Heart left ventricle (tissue), 16 donors: ENCODE measurements around the gene MYOZ3. TPM values are rescaled to one million over a fixed set of nuclear protein-coding genes. Genes with fewer than 3 reads are reported as not detected.
A peak's percentile ranks its signal among the peaks of the same experiment; 100 is the strongest.

ENCODE experiments used
- ATAC-seq, 4 donors: fragments of 200-7000 bp; cut with Tn5 transposase; one replicate each; pipeline ENCODE4 v1.9.1; 2020 to 2022; ENCODE audit warnings: moderate library complexity in 4 of 4, mild to moderate bottlenecking in 3 of 4, moderate number of reproducible peaks in 1 of 4
- DNase-seq, 5 donors: peaks; one replicate each; pipeline ENCODE4 v3.0.0-alpha.2; 2020
- H3K27ac ChIP-seq, 12 donors: fragments of 200-600 bp; sonication (generic) in 4 of 12; one replicate each; pipeline versions ENCODE4 v1.5.0 to v1.8.0; 2016 to 2022; ENCODE audit warnings: mild to moderate bottlenecking in 2 of 12
- H3K27me3 ChIP-seq, 9 donors: fragments of 200-600 bp; sonication (generic) in 2 of 9; one replicate each; pipeline versions ENCODE4 v1.5.1 to v1.8.0; 2016 to 2022; ENCODE audit warnings: mild to moderate bottlenecking in 3 of 9
- H3K36me3 ChIP-seq, 9 donors: fragments of 200-600 bp; sonication (generic) in 2 of 9; one replicate each; pipeline versions ENCODE4 v1.5.0 to v1.8.0; 2018 to 2022; ENCODE audit warnings: mild to moderate bottlenecking in 2 of 9
- H3K4me1 ChIP-seq, 12 donors: fragments of 200-600 bp; sonication (generic) in 4 of 12; one replicate each; pipeline versions ENCODE4 v1.5.0 to v1.8.0; 2016 to 2022; ENCODE audit warnings: mild to moderate bottlenecking in 3 of 12
- H3K4me3 ChIP-seq, 12 donors: fragments of 200-600 bp; sonication (generic) in 4 of 12; one replicate each; pipeline versions ENCODE4 v1.5.0 to v1.8.0; 2017 to 2022; ENCODE audit warnings: mild to moderate bottlenecking in 9 of 12, moderate library complexity in 4 of 12
- H3K9me3 ChIP-seq, 12 donors: fragments of 200-600 bp; sonication (generic) in 4 of 12; one replicate each; pipeline versions ENCODE4 v1.5.0 to v1.8.0; 2016 to 2022; ENCODE audit warnings: mild to moderate bottlenecking in 1 of 12
- POLR2A ChIP-seq, 2 donors: fragments of 450-650 bp; IDR thresholded peaks; one replicate each; pipeline ENCODE4 v1.6.1; 2017; ENCODE audit warnings: antibody characterized with exemption in 2 of 2, mild to moderate bottlenecking in 2 of 2, moderate library complexity in 2 of 2
- WGBS, 4 donors: extraction: QIAGEN DNeasy Blood & Tissue Kit in 2 of 4; methylation state at CpG; one replicate each; pipeline versions ENCODE4 v1.1.5 to v1.1.7; 2013 to 2018; 5-methylcytosine and 5-hydroxymethylcytosine counted together
- intact Hi-C, 10 donors: fragments of 100-400 bp; cut with DNase I; formaldehyde crosslinking; loops; one replicate each; pipeline versions ENCODE4 v1.11.1 to v1.14.2; 2022
- polyA plus RNA-seq, 2 donors: library from polyadenylated mRNA; stranded (reverse); fragments of 200-250 nt; gene quantifications; one replicate each; pipeline ENCODE4 v1.2.3, GENCODE V29; 2013
- total RNA-seq, 9 donors: library from RNA; depleted of rRNA in 2 of 9; stranded (reverse); fragments of >200 nt in 2 of 9; fragmentation: NEBNext Ultra II Directional in 3 of 9; extraction: Animal tissue kit (Norgen Biotek cat#: 25700) in 3 of 9; gene quantifications; one replicate each; pipeline versions ENCODE4 v1.1.0 to v1.2.4, GENCODE V29; 2016 to 2023
- TF ChIP-seq, protein P1 (sequence below), 12 donors: fragments of 200-600 bp; sonication (generic) in 4 of 12; IDR thresholded peaks; one replicate each; pipeline versions ENCODE4 v1.5.0 to v1.8.0; 2018 to 2022; ENCODE audit warnings: antibody characterized with exemption in 12 of 12, mild to moderate bottlenecking in 5 of 12
- donor health status: ischemic (EF 13 %, LVEDD 7.1; RV severe dilation, severe dysfunction).
- donor health status: healthy with polysubstance abuse.
- donor health status: DM: no; HTN: yes; CAD: no.
- donor health status: DM: no; HTN: no; CAD: no.
- donor health status: ischemic (EF 25% LVEDD 6.9; RV normal size, moderate dysfunction).
- donor health status: ischemic (EF 25% LVEDD 5.7; RV mildly dilated, moderate dysfunction).
- donor health status: healthy.
- donor health status: DM: yes; HTN: yes; CAD: no.
- donor health status: ischemic (EF 35%, LVEDD 5.7; RV mildly dilated, moderate dysfunction).
- donor health status: nonischemic (EF 11% LVEDD 7.7; RV severe dilation, severe dysfunction).
- donor health status: DM: yes; HTN: yes; CAD: no.
- donor health status: PGD.
- donor health status: ischemic (EF 29% LVEDD 5.4; RV normal size, mild dysfunction).
- donor health status: nonischemic (EF 23%, LVEDD 6.1; RV moderate dilation, normal function).

The MYOZ3 gene
- total and polyA plus RNA-seq, 11 donors = 1.2 to 10.2 (median 4.6) TPM

DNA sequence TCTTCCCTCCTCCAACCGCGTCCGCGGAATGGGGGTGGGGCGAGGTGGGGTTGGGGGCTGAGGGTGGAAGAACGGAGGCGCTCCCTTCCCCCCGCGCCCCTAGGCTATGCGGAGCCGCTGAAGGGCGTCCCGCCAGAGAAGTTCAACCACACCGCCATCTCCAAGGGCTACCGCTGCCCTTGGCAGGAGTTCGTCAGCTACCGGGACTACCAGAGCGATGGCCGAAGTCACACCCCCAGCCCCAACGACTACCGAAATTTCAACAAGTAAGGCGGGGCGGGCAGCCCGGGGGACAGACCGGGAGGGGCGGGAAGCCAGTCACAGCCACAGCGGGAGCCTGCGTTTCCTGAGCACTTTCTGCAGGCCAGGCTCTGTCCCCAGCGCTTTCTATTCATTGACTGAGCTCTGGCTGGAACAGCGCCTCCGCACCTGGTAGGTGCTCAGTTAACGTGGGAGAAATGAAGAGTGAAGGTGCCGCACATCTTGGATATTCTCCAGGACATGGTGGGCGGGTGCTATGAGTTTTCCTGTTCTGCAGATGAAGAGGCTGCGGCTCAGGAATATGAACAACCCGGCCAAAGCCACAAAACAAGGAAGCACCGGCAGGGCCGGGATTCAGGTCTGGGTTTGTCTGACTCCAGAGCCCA lies 11.3 kb downstream of the MYOZ3 start:
- H3K27me3 ChIP-seq = peaks cover 0 to 10% (median 0%) of the 10 kb centered on the region in 9 donors
- WGBS, 4 donors = 1 to 9% (median 5%) methylated on average over 21 to 38 of the region's 38 CpGs
- ATAC-seq (peak; percentile 7 to 73 (median 42)), DNase-seq (peak; percentile 59 to 75 (median 68))
- H3K27ac ChIP-seq = peak overlapping the region in 9 of 12 donors; percentile 23 to 90 (median 74)
- H3K4me1 ChIP-seq = peaks cover 6 to 48% (median 33%) of the 10 kb centered on the region in 12 donors
- H3K36me3 ChIP-seq = no peaks in the 10 kb centered on the region
- TF ChIP-seq, protein P1, sequence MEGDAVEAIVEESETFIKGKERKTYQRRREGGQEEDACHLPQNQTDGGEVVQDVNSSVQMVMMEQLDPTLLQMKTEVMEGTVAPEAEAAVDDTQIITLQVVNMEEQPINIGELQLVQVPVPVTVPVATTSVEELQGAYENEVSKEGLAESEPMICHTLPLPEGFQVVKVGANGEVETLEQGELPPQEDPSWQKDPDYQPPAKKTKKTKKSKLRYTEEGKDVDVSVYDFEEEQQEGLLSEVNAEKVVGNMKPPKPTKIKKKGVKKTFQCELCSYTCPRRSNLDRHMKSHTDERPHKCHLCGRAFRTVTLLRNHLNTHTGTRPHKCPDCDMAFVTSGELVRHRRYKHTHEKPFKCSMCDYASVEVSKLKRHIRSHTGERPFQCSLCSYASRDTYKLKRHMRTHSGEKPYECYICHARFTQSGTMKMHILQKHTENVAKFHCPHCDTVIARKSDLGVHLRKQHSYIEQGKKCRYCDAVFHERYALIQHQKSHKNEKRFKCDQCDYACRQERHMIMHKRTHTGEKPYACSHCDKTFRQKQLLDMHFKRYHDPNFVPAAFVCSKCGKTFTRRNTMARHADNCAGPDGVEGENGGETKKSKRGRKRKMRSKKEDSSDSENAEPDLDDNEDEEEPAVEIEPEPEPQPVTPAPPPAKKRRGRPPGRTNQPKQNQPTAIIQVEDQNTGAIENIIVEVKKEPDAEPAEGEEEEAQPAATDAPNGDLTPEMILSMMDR (IDR thresholded peaks at IDR 0.05) = no peak
- no peak for TF ChIP-seq POLR2A (IDR thresholded peaks at IDR 0.05)
- H3K4me3 ChIP-seq = peak overlapping the region; percentile 46 to 73 (median 56)
- H3K9me3 ChIP-seq = no peaks in the 10 kb centered on the region
- intact Hi-C loops = loop anchor here in 1 of 10 donors (5.0 kb wide), 1 partner anchor 110 kb away; no protein-coding TSS in a partner anchor

DNA sequence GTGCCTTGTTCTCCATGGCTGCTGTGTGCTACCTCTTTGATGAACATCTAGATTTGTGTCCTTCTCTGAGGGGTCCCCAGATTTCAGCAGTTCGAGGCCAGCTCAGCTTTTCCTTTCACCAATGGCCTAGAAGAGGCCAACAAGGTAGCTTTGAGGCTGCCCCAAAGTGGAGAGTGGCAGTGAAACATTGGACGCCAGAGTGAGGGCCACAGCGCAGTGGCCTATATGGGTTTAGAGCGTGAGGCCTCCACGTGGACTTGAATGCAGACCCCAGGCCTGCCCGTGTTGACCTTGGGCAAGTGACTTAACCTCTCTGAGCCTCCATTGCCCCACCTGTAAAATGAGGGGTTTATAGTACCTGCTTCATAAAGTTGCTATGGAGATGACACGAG lies 11.8 kb downstream of the MYOZ3 start:
- peaks cover 6 to 48% (median 33%) of the 10 kb centered on the region in 12 donors for H3K4me1 ChIP-seq
- ATAC-seq (no peak), DNase-seq (no peak)
- H3K4me3 ChIP-seq = peak overlapping the region in 9 of 12 donors; percentile 51 to 73 (median 59)
- peak overlapping the region in 9 of 12 donors; percentile 18 to 90 (median 74) for H3K27ac ChIP-seq
- WGBS, 4 donors = 75 to 80% (median 79%) methylated on average over 5 to 7 of the region's 7 CpGs
- TF ChIP-seq POLR2A (IDR thresholded peaks at IDR 0.05) = no peak
- TF ChIP-seq, protein P1 (IDR thresholded peaks at IDR 0.05) = no peak
- intact Hi-C loops = loop anchor here in 1 of 10 donors (5.0 kb wide), 1 partner anchor 111 kb away; no protein-coding TSS in a partner anchor
- H3K27me3 ChIP-seq = peaks cover 0 to 10% (median 0%) of the 10 kb centered on the region in 9 donors
- no peaks in the 10 kb centered on the region for H3K9me3 ChIP-seq
- no peaks in the 10 kb centered on the region for H3K36me3 ChIP-seq

DNA sequence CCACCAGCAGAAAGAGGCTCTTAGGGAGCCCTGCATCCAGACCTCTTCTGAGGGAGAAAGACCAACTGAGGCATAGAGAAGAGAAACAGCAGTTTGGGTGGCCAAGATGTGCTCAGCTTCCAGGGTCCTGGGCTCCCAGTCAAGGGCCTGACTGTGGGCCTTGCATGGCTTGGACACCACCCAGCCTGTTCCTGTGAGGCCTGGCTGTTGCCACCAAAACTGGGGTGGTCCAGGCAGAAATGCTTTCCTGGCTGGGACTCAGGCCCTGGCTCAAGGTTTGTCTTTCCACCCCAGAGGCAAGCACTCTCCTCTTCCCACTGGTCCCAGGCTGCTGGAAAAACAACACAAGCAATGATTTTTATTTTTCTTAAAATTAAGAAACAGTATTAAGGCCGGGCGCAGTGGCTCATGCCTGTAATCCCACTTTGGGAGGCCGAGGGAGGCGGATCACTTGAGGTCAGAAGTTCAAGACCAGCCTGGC lies 13.3 kb downstream of the MYOZ3 start:
- H3K27ac ChIP-seq = peak overlapping the region; percentile 27 to 90 (median 75)
- intact Hi-C loops = loop anchor here in 1 of 10 donors (5.0 kb wide), 1 partner anchor 112 kb away; no protein-coding TSS in a partner anchor
- no peak overlapping the region for H3K4me3 ChIP-seq
- H3K4me1 ChIP-seq = peaks cover 6 to 48% (median 33%) of the 10 kb centered on the region in 12 donors
- peaks cover 0 to 10% (median 0%) of the 10 kb centered on the region in 9 donors for H3K27me3 ChIP-seq
- H3K36me3 ChIP-seq = peaks cover 0 to 10% (median 4%) of the 10 kb centered on the region in 9 donors
- DNase-seq (peak in 2 of 5 donors; percentile 70 to 75), ATAC-seq (peak in 2 of 4 donors; percentile 15 to 21)
- 79 to 88% (median 83%) methylated on average over 4 of the region's 4 CpGs for WGBS, 4 donors
- TF ChIP-seq, protein P1 (IDR thresholded peaks at IDR 0.05) = no peak
- no peak for TF ChIP-seq POLR2A (IDR thresholded peaks at IDR 0.05)
- no peaks in the 10 kb centered on the region for H3K9me3 ChIP-seq

DNA sequence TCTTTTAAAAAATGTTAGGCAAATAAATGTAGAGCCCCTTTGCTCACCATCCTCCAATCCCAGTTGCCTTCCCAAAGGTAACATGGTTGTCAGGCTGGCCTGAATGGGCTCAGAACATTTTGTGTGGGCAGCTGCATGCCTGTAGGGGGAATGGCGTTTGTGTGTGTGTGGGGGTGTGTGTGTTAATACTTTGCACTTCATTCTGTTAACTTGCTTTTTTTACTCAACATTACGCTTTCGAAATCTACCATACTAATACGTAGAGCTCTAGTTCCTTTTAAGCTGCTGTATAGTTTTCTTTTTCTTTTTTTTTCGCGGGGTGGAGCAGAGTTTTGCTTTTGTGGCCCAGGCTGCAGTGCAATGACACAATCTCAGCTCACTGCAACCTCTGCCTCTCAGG lies 14.0 kb downstream of the MYOZ3 start:
- H3K36me3 ChIP-seq = peaks cover 0 to 10% (median 4%) of the 10 kb centered on the region in 9 donors
- no peaks in the 10 kb centered on the region for H3K9me3 ChIP-seq
- H3K27me3 ChIP-seq = peaks cover 0 to 10% (median 0%) of the 10 kb centered on the region in 9 donors
- intact Hi-C loops = no loop called here
- H3K4me3 ChIP-seq = no peak overlapping the region
- peak overlapping the region in 10 of 12 donors; percentile 60 to 90 (median 78) for H3K27ac ChIP-seq
- no peak for ATAC-seq
- no peak for DNase-seq
- WGBS, 4 donors = 85 to 95% (median 91%) methylated on average over 6 of the region's 6 CpGs
- H3K4me1 ChIP-seq = peaks cover 6 to 48% (median 33%) of the 10 kb centered on the region in 12 donors
- TF ChIP-seq, protein P1 (IDR thresholded peaks at IDR 0.05) = no peak
- TF ChIP-seq POLR2A (IDR thresholded peaks at IDR 0.05) = no peak
